T-helper 1 cell treated with Interleukin-12 subunit alpha and Interleukin-12 subunit beta and Interleukin-4 antibody, amounts not matched to agents 30 μg/mL and 1 μg/mL, for 36 hours (primary cell): ENCODE data around the gene LY6G5B.

ENCODE experiments used
- H3K27ac Mint-ChIP-seq: one replicate; pipeline ENCODE4 v1.8.0; 2021; ENCODE audit warnings: mild to moderate bottlenecking, mixed read lengths
- H3K27me3 Mint-ChIP-seq: one replicate; pipeline ENCODE4 v1.8.0; 2021; ENCODE audit warnings: low read depth, mixed read lengths
- H3K36me3 Mint-ChIP-seq: one replicate; pipeline ENCODE4 v1.8.0; 2021; ENCODE audit warnings: low read depth, mixed read lengths
- H3K4me1 Mint-ChIP-seq: one replicate; pipeline ENCODE4 v1.8.0; 2021; ENCODE audit warnings: low read depth, mixed read lengths
- H3K4me3 Mint-ChIP-seq: one replicate; pipeline ENCODE4 v1.8.0; 2021; ENCODE audit warnings: mild to moderate bottlenecking, moderate library complexity, mixed read lengths
- H3K9me3 Mint-ChIP-seq: one replicate; pipeline ENCODE4 v1.8.0; 2021; ENCODE audit warnings: mixed read lengths

LY6G5B gene

DNA sequence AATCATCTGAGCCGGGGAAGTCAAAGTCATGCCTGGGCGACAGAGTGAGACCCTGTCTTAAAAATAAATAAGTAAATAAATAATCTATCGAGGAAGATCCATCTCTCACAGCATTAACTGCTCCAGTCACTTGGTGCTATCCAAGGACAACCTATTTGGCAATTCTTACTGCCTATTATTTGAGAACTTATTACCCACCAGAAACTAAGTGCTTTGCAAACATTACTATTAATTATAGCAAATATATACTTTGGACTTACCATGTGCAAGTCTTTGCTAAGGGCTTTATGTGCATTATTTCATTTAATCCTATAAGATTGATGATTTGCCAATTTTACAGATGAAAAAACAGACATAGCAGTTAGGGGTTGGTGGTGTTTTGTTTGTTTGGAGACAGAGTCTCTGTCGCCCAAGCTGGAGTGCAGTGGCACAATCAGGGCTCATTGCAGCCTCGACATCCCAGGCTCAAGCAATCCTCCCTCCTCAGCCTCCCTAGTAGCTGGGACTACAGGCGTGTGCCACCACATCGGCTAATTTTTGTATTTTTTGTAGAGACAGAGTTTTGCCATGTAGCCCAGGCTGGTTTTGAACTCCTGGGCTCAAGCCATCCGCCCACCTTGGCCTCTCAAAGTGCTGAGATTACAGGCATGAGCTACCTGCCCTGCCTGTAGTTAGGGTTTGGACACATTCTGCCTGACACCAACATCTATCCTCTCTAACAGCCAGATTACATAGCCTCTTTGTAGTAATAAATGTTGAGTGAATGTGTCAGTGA lies 15.0 kb upstream of the LY6G5B start:
- Mint-ChIP-seq H3K27ac (no peak overlapping the region), H3K4me3 (no peak overlapping the region), H3K4me1 (peaks cover 46% of the 10 kb centered on the region), H3K36me3 (peaks cover 35% of the 10 kb centered on the region), H3K27me3 (no peaks in the 10 kb centered on the region), H3K9me3 (no peaks in the 10 kb centered on the region)

DNA sequence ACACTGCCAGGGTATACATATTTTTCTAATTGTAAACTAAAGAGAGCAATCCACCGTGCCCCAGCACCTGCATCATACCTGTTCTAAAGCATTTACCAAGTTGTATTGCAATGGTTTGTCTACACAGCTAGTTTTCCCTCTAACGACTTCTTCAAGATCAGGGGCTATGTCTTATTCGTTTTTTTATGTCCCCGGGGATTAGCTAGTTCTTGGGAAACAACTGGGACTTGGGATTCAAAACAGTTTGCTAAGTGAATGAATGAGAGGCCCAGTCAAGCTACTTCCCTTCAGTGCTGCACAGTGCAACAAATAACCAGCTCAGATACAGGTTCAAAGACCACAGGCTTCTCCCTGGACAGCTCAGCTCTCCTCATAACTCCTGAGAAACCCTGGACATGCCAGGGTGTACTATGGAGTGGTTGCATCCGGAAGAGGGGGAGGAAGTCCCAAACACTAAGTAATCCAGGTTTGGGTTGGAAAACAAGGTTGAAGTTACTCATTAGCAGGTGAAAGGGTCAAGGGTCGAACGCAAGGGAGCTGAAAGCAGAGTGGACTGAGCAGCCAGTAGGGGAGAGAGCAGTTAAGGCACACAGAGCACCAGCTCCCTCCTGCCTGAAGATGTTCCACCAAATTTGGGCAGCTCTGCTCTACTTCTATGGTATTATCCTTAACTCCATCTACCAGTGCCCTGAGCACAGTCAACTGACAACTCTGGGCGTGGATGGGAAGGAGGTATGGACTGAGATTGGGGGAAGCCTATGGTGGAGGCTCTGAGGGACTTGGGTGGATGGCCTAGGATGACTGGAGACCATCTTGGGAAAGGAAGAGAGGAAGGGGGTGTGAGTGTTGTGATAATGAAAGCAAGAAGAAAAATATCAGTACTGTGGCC lies 14.2 kb upstream of the LY6G5B start, which contains the start of gene APOM:
Gene APOM (plus strand): TSS at position 546 of the 889 bp plus-strand sequence. CDS start 73 bp downstream, at position 619.
- Mint-ChIP-seq H3K27me3 (no peaks in the 10 kb centered on the region), H3K9me3 (no peaks in the 10 kb centered on the region), H3K36me3 (peaks cover 39% of the 10 kb centered on the region), H3K4me3 (peak within 1 kb of the TSS; percentile 38), H3K4me1 (peaks cover 47% of the 10 kb centered on the region), H3K27ac (no peak within 1 kb of the TSS)

DNA sequence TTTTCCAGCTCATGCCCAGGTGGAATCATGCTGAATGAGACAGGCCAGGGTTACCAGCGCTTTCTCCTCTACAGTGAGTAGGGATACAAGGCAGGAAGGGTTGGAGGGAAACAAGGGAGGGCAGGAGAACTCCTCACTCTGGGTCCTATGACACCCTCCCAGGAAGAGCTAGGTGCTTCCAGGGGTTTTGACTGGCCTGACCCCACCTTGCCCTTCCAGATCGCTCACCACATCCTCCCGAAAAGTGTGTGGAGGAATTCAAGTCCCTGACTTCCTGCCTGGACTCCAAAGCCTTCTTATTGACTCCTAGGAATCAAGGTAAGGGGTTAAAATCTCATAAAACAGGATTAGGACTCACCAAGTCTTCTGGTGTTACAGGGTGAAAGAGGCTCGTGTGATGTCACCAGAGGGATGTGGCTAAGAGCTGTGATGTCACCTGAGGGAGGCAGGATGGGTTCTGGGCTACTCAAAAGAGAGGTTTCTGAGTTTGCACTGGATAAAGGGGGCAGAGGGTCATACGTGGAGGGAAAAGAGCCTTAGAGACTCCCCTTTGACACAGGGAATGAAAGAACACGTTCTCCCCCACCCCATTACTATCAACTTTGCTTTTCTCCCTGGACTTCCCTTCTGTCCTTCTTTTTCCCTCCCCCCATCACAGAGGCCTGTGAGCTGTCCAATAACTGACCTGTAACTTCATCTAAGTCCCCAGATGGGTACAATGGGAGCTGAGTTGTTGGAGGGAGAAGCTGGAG lies 12.2 kb upstream of the LY6G5B start:
- Mint-ChIP-seq H3K4me1 (peaks cover 45% of the 10 kb centered on the region), H3K27ac (peak overlapping the region; percentile 67), H3K9me3 (no peaks in the 10 kb centered on the region), H3K4me3 (peak overlapping the region; percentile 76), H3K36me3 (peaks cover 42% of the 10 kb centered on the region), H3K27me3 (no peaks in the 10 kb centered on the region)

DNA sequence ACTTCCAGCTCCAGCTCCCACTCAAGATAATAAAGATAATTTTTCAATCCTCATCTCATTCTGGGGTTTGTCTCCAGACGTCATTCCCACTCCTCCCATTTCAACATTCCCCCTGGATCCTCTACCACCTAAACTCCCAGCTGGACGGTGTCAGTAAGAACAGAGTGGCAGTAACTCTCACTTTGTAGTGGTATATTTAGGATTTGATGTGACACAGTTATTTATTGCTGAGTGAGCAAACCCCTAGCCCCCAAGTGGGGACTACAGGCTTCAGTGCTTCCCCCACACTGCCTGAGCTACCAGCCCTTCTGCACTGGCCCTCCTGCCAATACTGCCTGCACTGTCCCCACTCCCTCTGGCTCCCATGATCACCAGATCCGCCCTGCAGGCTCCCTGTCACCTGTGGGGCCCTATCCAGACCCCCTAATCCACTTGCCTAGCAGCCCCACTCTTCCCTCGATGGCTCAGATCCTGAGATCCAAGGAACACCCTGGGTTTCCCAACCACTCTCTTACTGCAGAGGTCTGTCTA lies 11.6 kb upstream of the LY6G5B start:
- Mint-ChIP-seq H3K27ac (peak overlapping the region; percentile 67), H3K36me3 (peaks cover 45% of the 10 kb centered on the region), H3K27me3 (no peaks in the 10 kb centered on the region)

DNA sequence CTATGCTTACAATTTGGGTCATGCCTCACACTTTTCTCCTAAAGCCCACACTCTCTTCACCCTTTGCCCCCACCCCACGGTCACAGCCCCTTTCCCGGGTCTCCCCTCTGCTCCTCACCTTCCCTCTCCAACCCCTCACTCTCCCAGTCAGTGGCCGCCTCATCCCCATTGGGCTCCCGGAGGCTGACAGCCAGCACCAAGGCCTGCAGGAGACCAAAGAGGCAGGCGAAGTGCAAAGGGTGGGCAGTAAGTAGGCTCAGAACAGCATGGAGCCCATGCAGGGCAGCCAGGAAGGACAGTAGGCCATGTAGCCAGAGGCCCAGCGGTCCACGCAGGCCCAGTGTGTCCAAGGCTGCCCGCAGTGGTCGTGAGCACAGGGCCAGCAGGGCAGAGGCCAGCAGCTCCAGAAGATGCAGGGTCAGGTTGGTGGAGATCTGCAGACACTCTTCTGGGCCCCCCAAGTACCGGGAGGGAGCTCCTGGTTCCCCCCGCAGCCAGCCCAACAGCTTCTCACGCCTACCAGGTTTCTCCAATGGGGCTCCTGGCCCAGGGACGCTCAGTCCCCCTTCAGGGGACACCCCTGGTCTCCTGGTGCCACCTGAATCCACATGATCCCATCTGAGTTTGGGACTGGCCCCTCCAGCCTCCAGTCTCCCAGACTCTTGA lies 10.7 kb upstream of the LY6G5B start:
- peak overlapping the region; percentile 93 for H3K4me3 Mint-ChIP-seq
- peaks cover 50% of the 10 kb centered on the region for H3K36me3 Mint-ChIP-seq
- peaks cover 55% of the 10 kb centered on the region for H3K4me1 Mint-ChIP-seq

More for the DNA sequence above, 11.6 kb upstream of the LY6G5B start:
- H3K4me3 Mint-ChIP-seq = peak overlapping the region; percentile 76
- no peaks in the 10 kb centered on the region for H3K9me3 Mint-ChIP-seq
- H3K4me1 Mint-ChIP-seq = peaks cover 47% of the 10 kb centered on the region

DNA sequence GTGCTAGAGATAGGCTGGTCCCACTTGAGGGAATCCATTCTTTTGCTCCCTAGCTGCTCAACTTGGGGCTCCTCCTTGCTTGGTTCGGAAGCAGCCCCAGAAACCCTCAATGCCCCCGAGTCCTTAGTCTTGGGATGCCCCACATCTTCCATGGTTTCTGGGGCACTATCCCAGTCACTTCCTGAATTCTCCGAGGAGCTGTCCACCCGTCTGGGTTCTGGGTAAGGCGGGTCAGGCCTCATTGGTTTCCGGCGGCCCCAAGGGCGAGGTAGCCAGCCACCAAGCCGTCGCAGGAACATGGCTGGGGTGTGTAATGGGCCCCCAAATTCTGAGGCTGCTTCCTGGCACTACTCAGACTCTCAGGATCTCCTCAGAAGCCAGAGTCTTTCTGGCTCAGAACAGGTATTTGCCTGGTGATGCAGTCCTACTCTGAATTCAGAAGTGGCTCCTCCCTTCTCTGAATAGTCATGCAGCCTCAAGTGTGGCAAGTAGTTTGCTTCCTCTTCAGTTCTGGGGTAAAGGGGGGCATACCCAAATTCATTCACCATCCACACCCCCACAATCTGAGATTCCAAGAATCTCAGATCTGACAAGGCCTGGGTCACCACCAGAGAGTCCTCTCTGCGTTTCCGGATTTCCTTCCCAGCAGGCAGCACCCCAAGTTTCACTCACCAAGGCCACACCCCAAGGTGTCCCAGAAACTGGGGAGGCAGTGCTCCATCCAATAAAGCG lies 10.0 kb upstream of the LY6G5B start:
- H3K27me3 Mint-ChIP-seq = no peaks in the 10 kb centered on the region
- H3K36me3 Mint-ChIP-seq = peaks cover 57% of the 10 kb centered on the region
- H3K4me3 Mint-ChIP-seq = peak overlapping the region; percentile 93
- H3K9me3 Mint-ChIP-seq = no peaks in the 10 kb centered on the region
- peak overlapping the region; percentile 88 for H3K27ac Mint-ChIP-seq
- H3K4me1 Mint-ChIP-seq = peaks cover 60% of the 10 kb centered on the region

More for the DNA sequence above, 10.7 kb upstream of the LY6G5B start:
- peak overlapping the region; percentile 88 for H3K27ac Mint-ChIP-seq
- no peaks in the 10 kb centered on the region for H3K27me3 Mint-ChIP-seq
- H3K9me3 Mint-ChIP-seq = no peaks in the 10 kb centered on the region

DNA sequence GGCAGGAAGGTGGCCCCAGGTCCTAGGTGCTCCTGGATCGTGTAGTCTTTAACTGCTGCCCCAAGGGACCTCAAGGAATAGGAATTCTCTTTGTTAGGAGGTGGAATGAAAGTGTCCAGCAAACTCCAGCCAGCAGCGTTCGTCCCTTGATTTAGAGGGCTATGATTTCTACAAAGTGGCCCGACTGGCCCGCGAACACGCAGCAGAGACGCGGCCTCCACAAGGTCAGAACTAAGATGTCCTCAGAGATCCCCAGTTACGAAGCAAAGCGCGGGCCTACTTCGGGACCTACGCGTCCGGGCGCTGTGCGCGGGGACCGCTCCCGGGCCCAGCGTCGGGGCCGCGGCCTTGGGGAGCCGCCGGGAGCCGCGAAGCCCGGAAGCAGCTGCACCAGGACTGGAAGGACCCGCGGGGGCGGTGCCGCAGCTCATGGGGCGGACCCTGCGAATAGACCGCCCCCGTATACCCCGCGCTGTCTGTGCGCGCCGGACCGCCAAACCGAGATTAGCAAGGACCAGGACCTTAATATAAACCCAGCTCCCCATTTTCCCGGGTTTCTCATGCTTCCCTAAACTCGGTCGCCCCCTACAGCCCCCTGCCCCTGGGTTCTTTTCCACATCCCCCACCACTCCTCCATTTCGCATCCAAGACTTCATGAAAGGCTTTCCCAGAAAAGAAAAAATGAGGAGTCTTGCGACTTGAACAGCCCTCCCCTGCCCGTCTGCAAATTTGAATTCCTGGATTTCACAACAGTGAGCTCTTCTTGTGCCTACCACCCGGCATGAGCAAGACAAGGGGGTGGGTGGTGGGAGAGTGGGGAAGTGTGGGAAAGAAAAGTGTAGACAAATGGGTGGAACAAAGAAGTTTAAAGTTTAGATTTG lies 9.2 kb upstream of the LY6G5B start, which contains the start of gene C6orf47:
Gene C6orf47 (minus strand): TSS at position 398 of the 881 bp plus-strand sequence. CDS start 831 bp downstream, outside the sequence.
- H3K36me3 Mint-ChIP-seq = peaks cover 55% of the 10 kb centered on the region
- no peaks in the 10 kb centered on the region for H3K27me3 Mint-ChIP-seq
- H3K9me3 Mint-ChIP-seq = no peaks in the 10 kb centered on the region
- H3K4me1 Mint-ChIP-seq = peaks cover 58% of the 10 kb centered on the region
- H3K4me3 Mint-ChIP-seq = peak within 1 kb of the TSS; percentile 93
- H3K27ac Mint-ChIP-seq = peak within 1 kb of the TSS; percentile 88

DNA sequence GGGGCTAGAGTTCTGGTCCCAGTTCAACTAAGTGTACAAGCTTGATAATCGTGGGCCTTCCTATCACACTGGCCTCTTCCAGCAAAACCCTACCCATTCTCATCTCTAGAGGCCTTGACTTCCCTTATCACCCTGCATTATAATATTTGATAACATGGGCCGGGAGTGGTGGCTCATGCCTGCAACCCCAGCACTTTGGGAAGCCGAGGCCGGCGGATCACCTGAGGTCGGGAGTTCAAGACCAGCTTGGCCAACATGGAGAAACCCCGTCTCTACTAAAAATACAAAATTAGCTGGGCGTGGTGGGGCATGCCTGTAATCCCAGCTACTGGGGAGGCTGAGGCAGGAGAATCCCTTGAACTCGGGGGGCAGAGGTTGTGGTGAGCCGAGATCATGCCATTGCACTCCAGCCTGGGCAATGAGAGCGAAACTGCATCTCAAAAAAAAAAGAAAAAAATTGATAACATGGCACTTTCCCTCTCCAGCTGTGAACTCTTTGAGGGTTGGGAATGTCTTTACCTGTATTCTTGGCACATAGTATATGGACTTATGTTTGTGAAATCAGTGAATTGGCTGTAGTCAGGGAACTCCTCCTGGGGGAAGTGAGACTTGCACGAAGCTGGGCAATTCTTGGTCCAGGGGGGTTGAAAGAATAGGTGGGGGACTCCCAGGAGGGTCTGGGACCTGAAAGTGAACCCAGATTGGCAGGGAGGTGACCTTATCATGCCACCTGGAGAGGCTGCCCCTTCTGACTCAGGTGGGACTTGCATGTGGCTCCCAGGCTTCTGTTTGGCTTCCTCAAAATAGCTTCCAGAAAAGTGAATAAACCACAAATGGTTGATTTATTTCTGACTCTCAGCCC lies 8.3 kb upstream of the LY6G5B start:
- H3K4me3 Mint-ChIP-seq = peak overlapping the region; percentile 93
- H3K9me3 Mint-ChIP-seq = no peaks in the 10 kb centered on the region
- H3K4me1 Mint-ChIP-seq = peaks cover 60% of the 10 kb centered on the region
- peaks cover 58% of the 10 kb centered on the region for H3K36me3 Mint-ChIP-seq
- H3K27me3 Mint-ChIP-seq = no peaks in the 10 kb centered on the region
- peak overlapping the region; percentile 73 for H3K27ac Mint-ChIP-seq

DNA sequence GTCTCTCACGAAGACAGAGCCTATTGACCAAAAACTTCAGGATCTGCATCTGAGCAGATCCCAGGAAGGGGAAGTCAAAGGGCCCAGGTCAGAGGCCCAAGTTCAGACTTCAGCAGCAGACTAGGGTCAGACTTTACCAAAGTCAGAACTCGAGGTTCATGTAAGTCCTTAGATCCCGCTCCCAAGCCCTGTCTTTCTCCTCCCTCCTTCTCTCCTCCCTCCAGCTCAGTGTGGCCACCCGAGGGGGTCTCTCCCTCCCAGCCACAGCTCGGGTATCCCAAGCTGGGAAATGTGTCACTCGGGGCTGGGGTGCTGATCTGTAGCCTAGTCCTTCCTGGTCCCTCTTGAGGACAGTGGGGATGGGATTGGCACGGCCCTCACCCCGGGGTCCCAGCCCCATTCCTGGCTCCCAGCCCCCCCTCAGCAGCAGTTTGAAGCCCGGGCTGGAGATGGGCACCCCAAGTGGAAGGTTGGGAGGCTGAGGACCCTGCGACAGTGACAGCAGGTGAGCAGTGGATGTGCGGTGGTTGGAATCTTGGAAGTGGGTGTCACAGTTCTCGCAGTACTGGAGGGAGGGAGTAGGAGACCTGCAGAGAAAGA lies 7.6 kb upstream of the LY6G5B start:
- H3K27ac Mint-ChIP-seq = no peak overlapping the region
- H3K27me3 Mint-ChIP-seq = no peaks in the 10 kb centered on the region
- peaks cover 63% of the 10 kb centered on the region for H3K4me1 Mint-ChIP-seq
- H3K4me3 Mint-ChIP-seq = peak overlapping the region; percentile 44
- no peaks in the 10 kb centered on the region for H3K9me3 Mint-ChIP-seq
- H3K36me3 Mint-ChIP-seq = peaks cover 59% of the 10 kb centered on the region

DNA sequence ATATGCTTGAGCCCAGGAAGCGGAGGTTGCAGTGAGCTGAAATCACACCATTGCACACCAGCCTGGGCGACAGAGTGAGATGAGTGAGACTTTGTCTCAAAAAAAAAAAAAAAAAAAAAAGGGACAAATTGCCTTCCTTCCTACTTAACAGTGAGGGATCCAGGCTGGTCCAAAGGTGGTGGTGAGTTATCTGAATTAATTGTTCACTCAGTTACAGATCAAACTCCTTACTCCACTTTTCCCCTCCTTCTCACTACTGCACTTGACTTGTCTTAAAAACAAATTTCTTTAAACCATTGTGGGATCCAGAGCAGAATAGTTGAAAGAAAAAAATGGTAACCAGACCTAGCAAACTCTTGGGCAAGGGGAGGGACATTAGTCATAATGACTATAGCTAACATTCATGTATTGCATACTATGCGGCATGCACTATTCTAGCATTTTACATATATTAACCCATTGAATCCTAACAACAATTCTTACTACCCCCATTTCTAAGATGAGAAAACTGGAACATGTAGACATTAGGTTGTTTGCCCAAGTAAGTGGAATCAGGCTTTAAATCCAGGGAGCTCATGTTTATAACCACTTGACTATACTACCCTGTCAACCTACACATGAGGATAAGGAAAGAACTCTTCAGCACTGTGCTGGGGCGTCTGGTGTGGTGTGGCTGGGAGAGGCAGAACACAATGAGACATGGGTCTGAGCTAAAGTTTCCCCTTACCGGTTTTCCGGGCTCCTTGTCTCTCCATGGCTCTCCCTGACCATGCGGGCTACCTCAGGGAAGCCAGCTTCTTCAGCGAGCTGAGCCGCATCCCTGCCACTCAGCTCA lies 6.4 kb upstream of the LY6G5B start:
- H3K27ac Mint-ChIP-seq = peak overlapping the region; percentile 95
- no peaks in the 10 kb centered on the region for H3K9me3 Mint-ChIP-seq
- H3K4me3 Mint-ChIP-seq = peak overlapping the region; percentile 95
- H3K4me1 Mint-ChIP-seq = peaks cover 61% of the 10 kb centered on the region
- H3K36me3 Mint-ChIP-seq = peaks cover 59% of the 10 kb centered on the region
- no peaks in the 10 kb centered on the region for H3K27me3 Mint-ChIP-seq
